Astrocyte of the hippocampus (primary cell): ENCODE data around the gene FCGR2B.
"Not testable (repeated sequence)": the region's sequence is repeated elsewhere in the genome, so short reads cannot be mapped to it uniquely, and the experiment has no call there.

Experiments used
- DNase-seq: peaks from one replicate; pipeline ENCODE4 v3.0.0; 2011; ENCODE audit warnings: low read depth, low spot score

FCGR2B gene

GRCh38 chr1:161706113-161706481 lies 43.2 kb downstream of the FCGR2B start:
- no peak for DNase-seq

GRCh38 chr1:161706482-161707347 lies 43.8 kb downstream of the FCGR2B start, which contains the start of gene FCRLA:
TSS of gene FCRLA (plus strand) at chr1:161707229. CDS start at chr1:161707265, 36 bp downstream.
- DNase-seq: peak; percentile 86

GRCh38 chr1:161707503-161707902 lies 44.6 kb downstream of the FCGR2B start:
- DNase-seq: no peak

GRCh38 chr1:161709373-161709772 lies 46.4 kb downstream of the FCGR2B start:
- DNase-seq: no peak

- DNase-seq: no peak
These were observed 47.6 kb downstream of the FCGR2B start for GRCh38 chr1:161710560-161710959.

- DNase-seq: no peak
These were observed 55.8 kb downstream of the FCGR2B start for GRCh38 chr1:161718559-161719324.

- no peak for DNase-seq
These were observed 56.3 kb downstream of the FCGR2B start for GRCh38 chr1:161719325-161719611.

GRCh38 chr1:161720422-161720821 lies 57.5 kb downstream of the FCGR2B start:
- DNase-seq: no peak

GRCh38 chr1:161720956-161721737 lies 58.2 kb downstream of the FCGR2B start, which contains the start of gene FCRLB:
TSS of gene FCRLB (plus strand) at chr1:161721544. CDS start at chr1:161722673, 1,129 bp downstream.
- no peak for DNase-seq

- DNase-seq: peak; percentile 41
These were observed 58.9 kb downstream of the FCGR2B start for GRCh38 chr1:161721738-161722343.

GRCh38 chr1:161722406-161722805 lies 59.5 kb downstream of the FCGR2B start:
- DNase-seq: no peak

- no peak for DNase-seq
These were observed 60.7 kb downstream of the FCGR2B start for GRCh38 chr1:161723459-161724141.

GRCh38 chr1:161725258-161725907 lies 62.4 kb downstream of the FCGR2B start:
- not testable (repeated sequence) for DNase-seq

- peak; percentile 62 for DNase-seq
These were observed 63.0 kb downstream of the FCGR2B start for GRCh38 chr1:161725908-161726472.

- DNase-seq: peak; percentile 85
These were observed 63.7 kb downstream of the FCGR2B start for GRCh38 chr1:161726473-161727255.

GRCh38 chr1:161727256-161727924 lies 64.4 kb downstream of the FCGR2B start:
- peak; percentile 85 for DNase-seq
